ENCODE results near the gene POLR2M.

The POLR2M gene

DNA sequence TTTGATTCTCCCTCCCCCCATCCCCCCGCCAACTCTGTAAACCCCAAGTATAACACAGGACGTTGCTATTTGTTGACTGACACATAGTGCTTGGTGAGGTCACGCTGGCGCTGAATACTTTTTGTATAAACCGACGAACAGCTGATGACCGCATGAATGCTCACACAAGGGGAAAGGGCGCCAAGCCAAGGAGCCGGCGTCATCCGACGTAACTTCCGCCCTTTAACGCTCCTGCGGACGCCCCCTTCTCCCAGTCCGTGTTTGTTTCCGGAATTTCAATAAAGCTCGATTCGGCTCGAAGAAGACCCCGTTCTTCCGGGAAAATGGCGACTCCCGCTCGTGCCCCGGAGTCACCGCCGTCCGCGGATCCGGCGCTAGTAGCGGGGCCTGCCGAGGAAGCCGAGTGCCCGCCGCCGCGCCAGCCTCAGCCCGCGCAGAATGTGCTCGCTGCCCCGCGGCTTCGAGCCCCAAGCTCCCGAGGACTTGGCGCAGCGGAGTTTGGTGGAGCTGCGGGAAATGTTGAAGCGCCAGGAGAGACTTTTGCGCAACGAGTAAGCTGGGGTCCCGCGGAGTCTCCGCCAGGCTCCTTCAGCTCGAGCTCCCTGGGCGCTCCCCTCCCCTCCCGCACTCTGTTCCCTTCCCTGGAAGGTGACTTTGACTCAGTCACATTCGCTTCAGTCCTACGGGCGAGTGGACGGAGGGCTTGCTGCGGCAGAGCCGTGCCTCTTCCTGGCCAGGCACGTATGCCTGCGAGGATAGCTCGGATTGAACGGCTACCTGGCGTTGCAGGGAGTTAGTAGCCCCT is at the start of gene POLR2M:
POLR2M (plus strand) TSS at position 310 of the 805 bp plus-strand sequence; CDS start at position 439, 129 bp downstream.
- ChIA-PET POLR2A (ENCODE audit: low non-redundant PET) (interaction anchor here (1.2 kb wide), 2 partner anchors 21 to 59 kb away, joined by 3 read pairs; no protein-coding TSS in a partner anchor), CTCF (interaction anchor here (0.6 to 1.4 kb wide), 7 partner anchors 11 to 179 kb away, joined by 3 to 4 read pairs (median 3); no protein-coding TSS in a partner anchor)
- H3K27ac ChIP-seq = peak within 1 kb of the TSS; percentile 91
- peak; percentile 97 for DNase-seq (ENCODE audit: low spot score)
- TF ChIP-seq, protein P1, sequence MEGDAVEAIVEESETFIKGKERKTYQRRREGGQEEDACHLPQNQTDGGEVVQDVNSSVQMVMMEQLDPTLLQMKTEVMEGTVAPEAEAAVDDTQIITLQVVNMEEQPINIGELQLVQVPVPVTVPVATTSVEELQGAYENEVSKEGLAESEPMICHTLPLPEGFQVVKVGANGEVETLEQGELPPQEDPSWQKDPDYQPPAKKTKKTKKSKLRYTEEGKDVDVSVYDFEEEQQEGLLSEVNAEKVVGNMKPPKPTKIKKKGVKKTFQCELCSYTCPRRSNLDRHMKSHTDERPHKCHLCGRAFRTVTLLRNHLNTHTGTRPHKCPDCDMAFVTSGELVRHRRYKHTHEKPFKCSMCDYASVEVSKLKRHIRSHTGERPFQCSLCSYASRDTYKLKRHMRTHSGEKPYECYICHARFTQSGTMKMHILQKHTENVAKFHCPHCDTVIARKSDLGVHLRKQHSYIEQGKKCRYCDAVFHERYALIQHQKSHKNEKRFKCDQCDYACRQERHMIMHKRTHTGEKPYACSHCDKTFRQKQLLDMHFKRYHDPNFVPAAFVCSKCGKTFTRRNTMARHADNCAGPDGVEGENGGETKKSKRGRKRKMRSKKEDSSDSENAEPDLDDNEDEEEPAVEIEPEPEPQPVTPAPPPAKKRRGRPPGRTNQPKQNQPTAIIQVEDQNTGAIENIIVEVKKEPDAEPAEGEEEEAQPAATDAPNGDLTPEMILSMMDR (conservative IDR thresholded peaks at IDR 0.05; ENCODE audit: low read depth) = no peak

DNA sequence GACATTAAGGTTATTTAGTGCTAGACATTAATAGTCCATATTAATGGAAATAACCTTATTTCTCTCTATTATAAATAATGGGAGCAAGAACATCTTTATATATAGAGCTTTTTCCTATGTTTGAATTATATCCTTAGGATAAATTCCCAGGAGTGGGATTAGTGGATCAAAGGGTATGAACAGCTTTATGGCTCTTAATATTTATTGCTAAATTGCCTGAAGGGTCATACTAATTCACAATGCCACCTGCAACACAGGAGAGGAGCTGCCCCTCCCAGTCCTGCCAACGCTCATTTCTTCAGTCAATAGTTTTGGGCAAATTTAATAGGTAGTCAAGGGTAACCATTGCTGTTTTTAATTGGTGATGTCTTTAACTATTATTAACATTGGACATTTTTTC is 48.9 kb upstream of the POLR2M start:
- TF ChIP-seq, protein P1 (conservative IDR thresholded peaks at IDR 0.05; ENCODE audit: low read depth) = no peak
- H3K27ac ChIP-seq = no peak overlapping the region
- POLR2A ChIA-PET (ENCODE audit: low non-redundant PET) = no interaction called here
- DNase-seq (ENCODE audit: low spot score) = no peak
- CTCF ChIA-PET = interaction anchor here (0.6 to 1.2 kb wide), 2 partner anchors 45 to 392 kb away, joined by 3 to 5 read pairs; no protein-coding TSS in a partner anchor

DNA sequence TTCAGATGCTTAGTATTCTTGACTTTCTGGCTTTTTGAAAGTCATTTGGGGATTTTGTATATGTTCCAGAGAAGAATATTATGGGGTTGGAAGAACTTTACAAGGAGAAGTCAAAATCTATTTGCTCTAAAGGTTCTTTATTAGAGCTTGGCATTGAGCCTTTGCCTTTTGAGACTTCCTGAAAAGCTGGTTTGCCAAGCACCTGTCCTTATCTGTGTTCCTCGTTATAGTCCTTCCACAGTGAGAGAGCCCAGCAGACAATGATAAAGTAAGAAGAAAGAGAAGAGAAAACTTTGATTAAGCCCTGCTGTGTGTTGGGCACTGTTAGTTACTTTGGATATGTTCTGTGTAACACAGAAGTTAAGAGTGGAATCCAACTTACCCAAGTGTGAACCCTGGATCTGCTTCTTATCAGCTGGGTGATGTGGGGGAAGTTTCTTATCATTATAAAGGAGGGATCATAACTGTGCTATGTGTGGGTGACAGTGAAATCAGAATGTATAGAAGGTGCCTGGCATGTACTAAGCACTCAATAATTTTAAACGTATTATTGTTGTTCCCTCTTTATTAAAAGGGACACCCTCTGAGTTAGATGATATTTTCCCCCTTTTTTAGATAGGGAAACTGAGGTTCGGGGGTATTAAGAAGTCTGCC is 44.3 kb upstream of the POLR2M start:
- no peak overlapping the region for H3K27ac ChIP-seq
- DNase-seq (ENCODE audit: low spot score) = no peak
- POLR2A ChIA-PET (ENCODE audit: low non-redundant PET) = no interaction called here
- TF ChIP-seq, protein P1 (conservative IDR thresholded peaks at IDR 0.05; ENCODE audit: low read depth) = no peak
- CTCF ChIA-PET = no interaction called here

DNA sequence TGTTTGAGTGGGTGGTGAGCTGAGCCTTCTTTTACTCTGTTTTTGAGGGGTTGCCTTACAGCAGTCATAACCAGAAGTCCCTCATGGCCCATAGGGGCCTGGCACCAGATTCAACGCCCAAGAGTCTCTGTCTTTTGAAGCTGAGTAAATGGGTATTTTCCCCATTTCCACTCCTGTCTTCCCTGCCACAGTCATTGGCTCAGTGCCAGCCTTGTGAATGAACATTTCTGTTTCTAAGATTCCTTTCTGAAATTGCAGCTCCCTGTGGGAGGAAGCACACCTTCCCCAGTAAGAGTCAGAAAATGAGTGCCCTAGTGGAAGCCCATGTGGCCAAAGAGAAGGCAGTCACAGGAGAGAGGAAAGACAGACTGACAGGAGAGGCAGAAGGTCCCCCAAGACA is 43.7 kb upstream of the POLR2M start:
- no peak overlapping the region for H3K27ac ChIP-seq
- DNase-seq (ENCODE audit: low spot score) = no peak
- TF ChIP-seq, protein P1 (conservative IDR thresholded peaks at IDR 0.05; ENCODE audit: low read depth) = no peak
- ChIA-PET CTCF (no interaction called here), POLR2A (ENCODE audit: low non-redundant PET) (no interaction called here)

DNA sequence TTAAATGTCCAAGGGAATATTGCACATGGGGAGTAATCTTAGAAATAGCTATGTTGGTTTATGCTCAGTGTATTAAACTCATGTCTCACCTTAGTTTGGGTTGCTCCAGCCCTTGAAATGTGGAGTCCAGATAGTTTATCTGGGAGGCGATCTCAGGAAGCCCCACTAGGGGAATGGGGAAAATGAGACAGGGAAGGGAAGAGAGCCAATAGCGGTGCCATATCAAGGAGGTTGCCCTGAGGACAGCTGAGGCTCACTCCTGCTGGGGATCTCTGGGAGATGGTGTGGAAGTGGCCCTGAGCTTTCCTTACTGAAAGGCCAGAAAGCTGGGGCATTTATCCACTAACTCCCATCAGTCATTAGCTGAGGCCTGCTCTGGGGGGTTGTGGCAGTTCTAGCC is 43.3 kb upstream of the POLR2M start:
- ChIA-PET POLR2A (ENCODE audit: low non-redundant PET) (no interaction called here), CTCF (no interaction called here)
- H3K27ac ChIP-seq = no peak overlapping the region
- TF ChIP-seq, protein P1 (conservative IDR thresholded peaks at IDR 0.05; ENCODE audit: low read depth) = no peak
- no peak for DNase-seq (ENCODE audit: low spot score)

DNA sequence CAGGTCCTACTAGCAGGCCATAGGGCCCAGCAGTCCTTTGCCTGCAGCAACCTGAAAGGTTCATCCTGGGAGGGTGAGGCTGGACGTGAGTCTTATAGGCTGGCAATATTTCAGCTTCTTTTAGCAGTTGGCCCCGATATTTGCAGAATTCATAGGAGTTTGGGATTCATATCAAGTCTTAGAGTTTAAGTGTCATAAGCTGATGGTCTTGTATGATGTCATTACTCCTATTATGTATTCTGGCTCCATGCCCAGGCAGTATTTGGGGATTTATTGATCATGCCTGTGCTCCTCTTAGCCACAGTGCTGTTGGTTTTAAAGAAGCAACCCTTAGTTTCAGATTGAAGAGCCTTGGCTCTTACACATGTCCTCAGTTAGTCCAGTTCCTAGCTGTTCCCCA is 41.3 kb upstream of the POLR2M start:
- TF ChIP-seq, protein P1 (conservative IDR thresholded peaks at IDR 0.05; ENCODE audit: low read depth) = no peak
- ChIA-PET CTCF (interaction anchor here (0.6 to 1.5 kb wide), 3 partner anchors 24 to 201 kb away, joined by 4 to 8 read pairs (median 7); no protein-coding TSS in a partner anchor), POLR2A (ENCODE audit: low non-redundant PET) (no interaction called here)
- no peak for DNase-seq (ENCODE audit: low spot score)
- no peak overlapping the region for H3K27ac ChIP-seq

All from RWPE1 (cell line).